Upper lobe of left lung (tissue), 6 donors: Measurements from ENCODE around the gene ANKRD35. TPM values are rescaled to one million over a fixed set of nuclear protein-coding genes. Genes with fewer than 3 reads are reported as not detected.

Source experiments
- ATAC-seq, 2 donors: fragments of 200-7000 bp; cut with Tn5 transposase; one replicate each; pipeline ENCODE4 v1.9.1; 2022; ENCODE audit warnings: mild to moderate bottlenecking in 2 of 2, moderate library complexity in 2 of 2; ENCODE audit not compliant: low FRiP score in 2 of 2
- DNase-seq, 2 donors: peaks; one replicate each; pipeline ENCODE4 v3.0.0-alpha.2; 2019 to 2020
- H3K27ac ChIP-seq, 4 donors: fragments of 200-600 bp; sonication (generic); one replicate each; pipeline ENCODE4 v1.5.1; 2016 to 2019
- H3K27me3 ChIP-seq, 4 donors: fragments of 200-600 bp; sonication (generic); one replicate each; pipeline ENCODE4 v1.5.1; 2017 to 2019
- H3K36me3 ChIP-seq, 4 donors: fragments of 200-600 bp; sonication (generic); one replicate each; pipeline ENCODE4 v1.5.1; 2016 to 2019
- H3K4me1 ChIP-seq, 4 donors: fragments of 200-600 bp; sonication (generic); one replicate each; pipeline ENCODE4 v1.5.1; 2018 to 2019
- H3K4me3 ChIP-seq, 4 donors: fragments of 200-600 bp; sonication (generic); one replicate each; pipeline ENCODE4 v1.5.1; 2017 to 2019; ENCODE audit warnings: mild to moderate bottlenecking in 2 of 4, moderate library complexity in 1 of 4
- H3K9me3 ChIP-seq, 4 donors: fragments of 200-600 bp; sonication (generic); one replicate each; pipeline ENCODE4 v1.5.1; 2018 to 2019
- EP300 ChIP-seq, 4 donors: sonication (generic); formaldehyde crosslinking; IDR thresholded peaks; one replicate each; pipeline ENCODE4 v1.5.1; 2017; ENCODE audit warnings: antibody characterized with exemption in 4 of 4, control low read depth in 2 of 4
- POLR2A ChIP-seq, 4 donors: fragments of 450-650 bp; IDR thresholded peaks; one replicate each; pipeline ENCODE4 v1.5.1; 2016 to 2017; ENCODE audit warnings: antibody characterized with exemption in 4 of 4, mild to moderate bottlenecking in 2 of 4
- POLR2AphosphoS5 ChIP-seq, 2 donors: sonication (generic); formaldehyde crosslinking; IDR thresholded peaks; one replicate each; pipeline ENCODE4 v1.5.1; 2017; ENCODE audit warnings: antibody characterized with exemption in 2 of 2
- WGBS, 2 donors: methylation state at CpG; one replicate each; pipeline ENCODE4 v1.1.5; 2017 to 2018; 5-methylcytosine and 5-hydroxymethylcytosine counted together
- total RNA-seq, 6 donors: library from RNA; depleted of rRNA in 4 of 6; stranded (reverse); fragments of >200 nt in 4 of 6; gene quantifications; one replicate each; pipeline versions ENCODE4 v1.1.0 to v1.2.1, GENCODE V29; 2016 to 2021
- TF ChIP-seq, protein P1 (sequence below), 6 experiments: fragments of 450-650 bp in 4 of 6; fragments of 200-600 bp in 2 of 6; sonication (generic) in 2 of 6; IDR thresholded peaks; one replicate each; pipeline ENCODE4 v1.5.1; 2016 to 2019; ENCODE audit warnings: antibody characterized with exemption in 6 of 6
- donor health status: DM: no; HTN: no; CAD: no; lungs with moderate emphysema.
- donor health status: DM: no; HTN: yes; CAD: no; lungs with severe emphysema.

The ANKRD35 gene
- total RNA-seq, 6 donors from 2014 or later = 0.76 to 2.5 (median 1.3) TPM; not detected in 1

DNA sequence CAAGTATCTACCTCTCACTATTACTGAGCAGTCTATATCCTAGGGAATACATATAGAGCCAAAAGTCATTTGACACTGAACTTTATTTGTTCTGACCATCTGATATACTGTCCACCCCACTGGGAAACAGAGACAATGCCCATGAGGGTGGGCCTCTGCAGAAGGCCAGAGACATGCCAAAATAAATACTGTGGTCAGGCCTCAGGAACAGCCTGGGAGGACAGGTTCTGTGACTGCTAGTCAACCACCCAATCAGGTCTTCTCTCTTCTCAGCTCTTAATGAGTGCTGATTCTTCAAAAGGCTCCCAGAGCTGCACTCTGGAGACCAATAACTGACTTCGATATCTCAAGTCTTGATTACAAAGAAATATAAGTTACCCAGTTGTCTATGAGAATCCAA is 5.5 kb upstream of the ANKRD35 start:
- H3K27me3 ChIP-seq = no peaks in the 10 kb centered on the region
- peaks cover 29 to 37% (median 34%) of the 10 kb centered on the region in 4 donors for H3K4me1 ChIP-seq
- TF ChIP-seq, protein P1, sequence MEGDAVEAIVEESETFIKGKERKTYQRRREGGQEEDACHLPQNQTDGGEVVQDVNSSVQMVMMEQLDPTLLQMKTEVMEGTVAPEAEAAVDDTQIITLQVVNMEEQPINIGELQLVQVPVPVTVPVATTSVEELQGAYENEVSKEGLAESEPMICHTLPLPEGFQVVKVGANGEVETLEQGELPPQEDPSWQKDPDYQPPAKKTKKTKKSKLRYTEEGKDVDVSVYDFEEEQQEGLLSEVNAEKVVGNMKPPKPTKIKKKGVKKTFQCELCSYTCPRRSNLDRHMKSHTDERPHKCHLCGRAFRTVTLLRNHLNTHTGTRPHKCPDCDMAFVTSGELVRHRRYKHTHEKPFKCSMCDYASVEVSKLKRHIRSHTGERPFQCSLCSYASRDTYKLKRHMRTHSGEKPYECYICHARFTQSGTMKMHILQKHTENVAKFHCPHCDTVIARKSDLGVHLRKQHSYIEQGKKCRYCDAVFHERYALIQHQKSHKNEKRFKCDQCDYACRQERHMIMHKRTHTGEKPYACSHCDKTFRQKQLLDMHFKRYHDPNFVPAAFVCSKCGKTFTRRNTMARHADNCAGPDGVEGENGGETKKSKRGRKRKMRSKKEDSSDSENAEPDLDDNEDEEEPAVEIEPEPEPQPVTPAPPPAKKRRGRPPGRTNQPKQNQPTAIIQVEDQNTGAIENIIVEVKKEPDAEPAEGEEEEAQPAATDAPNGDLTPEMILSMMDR (IDR thresholded peaks at IDR 0.05) = no peak
- TF ChIP-seq POLR2A (IDR thresholded peaks at IDR 0.05) (peak in 1 of 4 donors; percentile 32), EP300 (IDR thresholded peaks at IDR 0.05) (peak in 1 of 4 donors; percentile 49), POLR2AphosphoS5 (IDR thresholded peaks at IDR 0.05) (peak in 1 of 2 donors; percentile 51)
- no peaks in the 10 kb centered on the region for H3K36me3 ChIP-seq
- H3K9me3 ChIP-seq = no peaks in the 10 kb centered on the region
- DNase-seq (peak in 1 of 2 donors; percentile 74), ATAC-seq (peak in 1 of 2 donors; percentile 55)
- no peak overlapping the region for H3K4me3 ChIP-seq
- H3K27ac ChIP-seq = peak overlapping the region; percentile 86 to 94 (median 90)
- 69 to 71% methylated on average over 1 of the region's 1 CpG for WGBS, 2 donors

- ATAC-seq (no peak), DNase-seq (peak in 1 of 2 donors; percentile 62)
- TF ChIP-seq POLR2AphosphoS5 (IDR thresholded peaks at IDR 0.05) = no peak
- no peak for TF ChIP-seq POLR2A (IDR thresholded peaks at IDR 0.05)
- TF ChIP-seq, protein P1 (IDR thresholded peaks at IDR 0.05) = no peak
- no peak for TF ChIP-seq EP300 (IDR thresholded peaks at IDR 0.05)
- no peaks in the 10 kb centered on the region for H3K27me3 ChIP-seq
- H3K4me3 ChIP-seq = no peak overlapping the region
- H3K36me3 ChIP-seq = no peaks in the 10 kb centered on the region
- no peaks in the 10 kb centered on the region for H3K9me3 ChIP-seq
- H3K27ac ChIP-seq = peak overlapping the region in 3 of 4 donors; percentile 60 to 94 (median 89)
- 59 to 88% methylated on average over 3 of the region's 3 CpGs for WGBS, 2 donors
- H3K4me1 ChIP-seq = peaks cover 36 to 43% (median 42%) of the 10 kb centered on the region in 4 donors
Observed at GRCh38 chr1:145889722-145890121, 4.1 kb upstream of the ANKRD35 start.

GRCh38 chr1:145887631-145888030 is 2.0 kb upstream of the ANKRD35 start:
- H3K4me1 ChIP-seq = peaks cover 30 to 37% (median 36%) of the 10 kb centered on the region in 4 donors
- no peaks in the 10 kb centered on the region for H3K9me3 ChIP-seq
- ATAC-seq (no peak), DNase-seq (no peak)
- H3K36me3 ChIP-seq = no peaks in the 10 kb centered on the region
- WGBS, 2 donors = 67 to 75% methylated on average over 5 of the region's 5 CpGs
- no peak overlapping the region for H3K4me3 ChIP-seq
- no peaks in the 10 kb centered on the region for H3K27me3 ChIP-seq
- TF ChIP-seq, protein P1 (IDR thresholded peaks at IDR 0.05) = no peak
- TF ChIP-seq POLR2A (IDR thresholded peaks at IDR 0.05) = no peak
- no peak for TF ChIP-seq POLR2AphosphoS5 (IDR thresholded peaks at IDR 0.05)
- TF ChIP-seq EP300 (IDR thresholded peaks at IDR 0.05) = no peak
- no peak overlapping the region for H3K27ac ChIP-seq

DNA sequence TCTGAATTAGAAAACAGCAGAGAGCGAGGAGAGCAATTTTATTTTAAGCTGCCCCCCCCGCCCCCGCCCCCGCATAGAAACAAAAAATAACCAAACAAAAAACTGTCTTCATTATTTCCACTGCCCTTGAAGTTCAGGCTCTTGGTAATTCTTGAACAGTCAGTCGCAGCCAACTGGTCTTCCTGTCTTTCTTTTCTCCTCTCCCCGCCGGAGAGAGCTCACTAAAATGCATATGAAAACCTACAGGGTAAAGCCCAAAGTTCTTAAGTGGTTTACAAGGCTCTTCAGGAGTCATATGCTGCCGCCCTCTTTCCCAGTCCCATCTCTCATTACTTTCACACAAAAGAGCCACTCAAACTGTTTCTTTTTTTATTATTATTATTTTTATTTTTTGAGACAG is 1.1 kb upstream of the ANKRD35 start:
- DNase-seq (no peak), ATAC-seq (no peak)
- H3K27ac ChIP-seq = peak overlapping the region in 1 of 4 donors; percentile 61
- WGBS, 2 donors = 50 to 71% methylated on average over 8 of the region's 8 CpGs
- H3K27me3 ChIP-seq = no peaks in the 10 kb centered on the region
- H3K36me3 ChIP-seq = no peaks in the 10 kb centered on the region
- H3K4me3 ChIP-seq = no peak overlapping the region
- no peaks in the 10 kb centered on the region for H3K9me3 ChIP-seq
- TF ChIP-seq, protein P1 (IDR thresholded peaks at IDR 0.05) = no peak
- TF ChIP-seq POLR2AphosphoS5 (IDR thresholded peaks at IDR 0.05) (no peak), EP300 (IDR thresholded peaks at IDR 0.05) (no peak)
- H3K4me1 ChIP-seq = peaks cover 21 to 32% (median 29%) of the 10 kb centered on the region in 4 donors

DNA sequence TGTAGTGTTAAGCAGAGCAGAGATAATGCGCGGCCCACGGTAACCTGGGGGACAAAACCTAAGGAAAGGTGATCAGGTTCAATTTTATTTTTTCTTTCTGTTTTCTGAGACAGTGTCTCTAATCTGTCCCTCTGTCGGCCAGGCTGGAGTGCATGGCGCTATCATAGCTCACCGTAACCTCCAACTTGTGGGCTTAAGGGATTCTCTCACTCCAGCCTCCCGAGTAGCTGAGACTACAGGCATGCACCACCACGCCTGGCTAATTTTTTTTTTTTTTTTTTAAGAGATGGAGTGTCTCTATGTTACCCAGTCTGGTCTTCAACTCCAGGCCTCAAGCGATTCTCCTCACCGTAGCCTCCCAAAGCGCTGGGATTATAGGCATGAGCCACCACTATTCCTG is 724 bp upstream of the ANKRD35 start:
- H3K4me3 ChIP-seq = peak overlapping the region; percentile 51 to 91 (median 64)
- TF ChIP-seq POLR2A (IDR thresholded peaks at IDR 0.05) (no peak), POLR2AphosphoS5 (IDR thresholded peaks at IDR 0.05) (no peak)
- TF ChIP-seq, protein P1 (IDR thresholded peaks at IDR 0.05) = no peak
- 47 to 48% methylated on average over 11 of the region's 11 CpGs for WGBS, 2 donors
- H3K36me3 ChIP-seq = no peaks in the 10 kb centered on the region
- H3K4me1 ChIP-seq = peaks cover 17 to 28% (median 25%) of the 10 kb centered on the region in 4 donors
- DNase-seq = no peak
- no peaks in the 10 kb centered on the region for H3K27me3 ChIP-seq
- no peaks in the 10 kb centered on the region for H3K9me3 ChIP-seq
- H3K27ac ChIP-seq = peak overlapping the region in 3 of 4 donors; percentile 7 to 68 (median 61)
- ATAC-seq = no peak
